Thyroid gland (tissue), 4 donors: ENCODE measurements around the gene NME7. TPM values are rescaled to one million over a fixed set of nuclear protein-coding genes. Genes with fewer than 3 reads are reported as not detected.

Experiments
- DNase-seq, 2 donors: peaks; one replicate each; pipeline ENCODE4 v3.0.0-alpha.2; 2019
- H3K27ac ChIP-seq, 3 donors: fragments of 200-600 bp; sonication (generic); 1 replicate in 2 of 3; 2 replicates in 1 of 3; pipeline ENCODE4 v1.5.1; 2016 to 2019; ENCODE audit warnings: mild to moderate bottlenecking in 1 of 3, moderate library complexity in 1 of 3
- H3K27me3 ChIP-seq: fragments of 200-600 bp; sonication (generic); one replicate; pipeline ENCODE4 v1.5.1; 2019
- H3K36me3 ChIP-seq, 2 donors: fragments of 200-600 bp; sonication (generic); one replicate each; pipeline ENCODE4 v1.5.1; 2016 to 2019
- H3K4me1 ChIP-seq, 2 donors: fragments of 200-600 bp; sonication (generic); one replicate each; pipeline ENCODE4 v1.5.1; 2017 to 2019
- H3K4me3 ChIP-seq, 3 donors: fragments of 200-600 bp; sonication (generic); replicated peaks in 1 of 3; 1 replicate in 2 of 3; 2 replicates in 1 of 3; pipeline ENCODE4 v1.5.1; 2016; ENCODE audit warnings: mild to moderate bottlenecking in 1 of 3
- H3K9me3 ChIP-seq: fragments of 200-600 bp; sonication (generic); one replicate; pipeline ENCODE4 v1.5.1; 2017
- CTCF ChIP-seq, 6 experiments: fragments of 200-600 bp in 3 of 6; fragments of 450-650 bp in 3 of 6; sonication (generic) in 3 of 6; IDR thresholded peaks; one replicate each; pipeline ENCODE4 v1.5.1; 2016 to 2019; ENCODE audit warnings: antibody characterized with exemption in 6 of 6, mild to moderate bottlenecking in 2 of 6, inconsistent platforms in 1 of 6, moderate library complexity in 1 of 6
- POLR2A ChIP-seq, 2 donors: fragments of 450-650 bp; IDR thresholded peaks; one replicate each; pipeline ENCODE4 v1.6.1; 2017; ENCODE audit warnings: antibody characterized with exemption in 2 of 2, mild to moderate bottlenecking in 2 of 2, moderate library complexity in 1 of 2
- WGBS, 2 donors: methylation state at CpG; one replicate each; pipeline ENCODE4 v1.1.5; 2017; 5-methylcytosine and 5-hydroxymethylcytosine counted together
- intact Hi-C: fragments of 100-400 bp; cut with DNase I; formaldehyde crosslinking; loops from one replicate; pipeline ENCODE4 v1.15.1; 2023
- total RNA-seq, 4 donors: library from RNA; depleted of rRNA; stranded (reverse); fragments of >200 nt; gene quantifications; one replicate each; pipeline ENCODE4 v1.2.3, GENCODE V29; 2016

Gene NME7
- total RNA-seq, 4 donors from 2014 or later: 26.3 to 44.9 (median 36.4) TPM

DNA sequence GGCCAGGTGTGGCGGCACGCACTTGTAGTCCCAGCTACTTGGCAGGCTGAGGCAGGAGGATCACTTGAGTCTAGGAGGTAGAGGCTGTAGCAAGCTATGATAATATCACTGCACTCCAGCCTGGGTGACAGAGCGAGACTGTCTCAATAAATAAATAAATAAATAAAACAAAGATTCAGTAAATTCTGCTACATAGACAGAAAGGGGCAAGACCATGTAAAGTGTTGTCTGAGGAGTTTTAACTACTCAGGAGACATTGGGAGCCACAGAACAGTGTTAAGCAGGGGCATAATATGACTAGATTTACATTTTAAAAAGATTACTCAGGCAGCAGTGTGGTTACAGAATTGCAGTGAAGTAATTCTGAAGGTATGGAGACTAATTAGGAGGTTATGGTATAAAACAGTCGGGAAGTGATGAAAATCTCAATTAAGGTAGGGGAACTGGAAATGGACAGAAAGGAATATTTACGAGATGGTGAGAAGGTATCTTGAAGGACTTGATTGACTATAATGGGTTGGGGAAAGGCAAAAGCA, 166.4 kb downstream of the NME7 start:
- Histone ChIP-seq H3K27ac (no peak overlapping the region), H3K4me1 (no peaks in the 10 kb centered on the region), H3K4me3 (no peak overlapping the region), H3K9me3 (no peaks in the 10 kb centered on the region), H3K36me3 (no peaks in the 10 kb centered on the region), H3K27me3 (no peaks in the 10 kb centered on the region)
- WGBS, 2 donors: 92 to 96% methylated on average over 5 of the region's 5 CpGs
- intact Hi-C loops: no loop called here
- TF ChIP-seq CTCF (IDR thresholded peaks at IDR 0.05): no peak
- no peak for TF ChIP-seq POLR2A (IDR thresholded peaks at IDR 0.05)
- no peak for DNase-seq

DNA sequence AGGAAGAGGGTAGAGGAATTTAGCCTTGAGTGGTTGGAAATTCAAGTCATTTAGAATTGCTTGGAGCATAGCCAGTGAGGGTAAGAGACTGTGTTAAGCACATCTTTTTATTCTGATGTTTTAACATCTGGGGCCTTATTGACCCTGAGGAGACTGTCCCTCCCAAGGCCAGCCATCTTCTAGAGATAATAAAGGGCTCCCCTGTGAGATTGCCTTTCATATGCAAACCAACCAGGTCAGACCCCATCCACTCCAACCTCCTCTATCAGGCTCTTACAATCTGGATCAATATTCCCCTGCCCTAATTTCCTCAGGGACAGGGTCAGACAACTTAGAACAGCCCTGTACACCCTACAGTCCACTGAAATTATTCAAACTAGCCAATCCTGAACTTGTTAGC, 167.3 kb downstream of the NME7 start:
- TF ChIP-seq POLR2A (IDR thresholded peaks at IDR 0.05) (no peak), CTCF (IDR thresholded peaks at IDR 0.05) (no peak)
- H3K9me3 ChIP-seq: no peaks in the 10 kb centered on the region
- H3K36me3 ChIP-seq: no peaks in the 10 kb centered on the region
- intact Hi-C loops: no loop called here
- H3K27me3 ChIP-seq: no peaks in the 10 kb centered on the region
- H3K4me3 ChIP-seq: no peak overlapping the region
- no peaks in the 10 kb centered on the region for H3K4me1 ChIP-seq
- DNase-seq: no peak
- no peak overlapping the region for H3K27ac ChIP-seq

DNA sequence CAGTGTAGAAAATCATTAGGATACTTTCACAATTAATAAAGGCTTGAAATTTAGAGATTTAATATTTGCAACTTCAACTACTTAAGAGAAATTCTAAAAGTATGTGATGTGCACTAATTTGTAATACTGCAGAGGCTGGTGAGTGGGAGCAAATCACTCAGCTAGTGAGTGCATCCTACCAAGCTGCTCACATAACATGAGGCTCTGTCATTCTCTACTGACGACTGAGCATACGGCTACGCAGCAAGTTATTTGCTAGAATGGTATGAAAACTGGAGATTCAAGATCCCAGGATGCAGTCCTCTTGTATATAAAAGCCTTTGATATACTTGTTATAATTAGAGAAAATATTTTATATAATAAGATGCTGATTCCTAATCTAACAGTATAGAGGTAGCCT, 171.0 kb downstream of the NME7 start:
- TF ChIP-seq POLR2A (IDR thresholded peaks at IDR 0.05) (no peak), CTCF (IDR thresholded peaks at IDR 0.05) (no peak)
- Histone ChIP-seq H3K27me3 (no peaks in the 10 kb centered on the region), H3K36me3 (no peaks in the 10 kb centered on the region), H3K9me3 (no peaks in the 10 kb centered on the region), H3K27ac (no peak overlapping the region), H3K4me1 (no peaks in the 10 kb centered on the region), H3K4me3 (no peak overlapping the region)
- intact Hi-C loops: no loop called here
- WGBS, 2 donors: 77 to 83% methylated on average over 3 of the region's 3 CpGs
- DNase-seq: no peak

DNA sequence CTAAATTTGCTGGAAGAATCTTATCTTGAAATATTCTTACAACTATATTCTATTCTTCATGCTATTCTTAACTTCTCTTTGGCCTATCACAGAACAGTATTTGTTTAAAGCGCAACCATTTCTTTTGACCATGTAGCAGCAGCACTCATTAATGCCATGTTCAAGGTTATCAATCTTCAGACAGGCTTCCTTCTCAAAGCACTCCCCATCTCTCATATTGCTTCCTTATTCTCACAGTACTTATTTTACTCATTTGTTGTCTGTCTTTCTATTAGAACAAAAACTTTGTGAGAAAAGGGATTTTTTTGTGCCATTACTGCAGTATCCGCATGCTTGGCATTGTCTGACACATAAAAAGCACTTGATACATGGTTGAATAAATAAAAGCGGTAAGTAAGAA, 171.4 kb downstream of the NME7 start:
- Histone ChIP-seq H3K27ac (no peak overlapping the region), H3K27me3 (no peaks in the 10 kb centered on the region), H3K4me1 (no peaks in the 10 kb centered on the region), H3K36me3 (no peaks in the 10 kb centered on the region), H3K4me3 (no peak overlapping the region), H3K9me3 (no peaks in the 10 kb centered on the region)
- no peak for DNase-seq
- 68 to 69% methylated on average over 3 of the region's 3 CpGs for WGBS, 2 donors
- TF ChIP-seq CTCF (IDR thresholded peaks at IDR 0.05): no peak
- no peak for TF ChIP-seq POLR2A (IDR thresholded peaks at IDR 0.05)
- intact Hi-C loops: no loop called here

DNA sequence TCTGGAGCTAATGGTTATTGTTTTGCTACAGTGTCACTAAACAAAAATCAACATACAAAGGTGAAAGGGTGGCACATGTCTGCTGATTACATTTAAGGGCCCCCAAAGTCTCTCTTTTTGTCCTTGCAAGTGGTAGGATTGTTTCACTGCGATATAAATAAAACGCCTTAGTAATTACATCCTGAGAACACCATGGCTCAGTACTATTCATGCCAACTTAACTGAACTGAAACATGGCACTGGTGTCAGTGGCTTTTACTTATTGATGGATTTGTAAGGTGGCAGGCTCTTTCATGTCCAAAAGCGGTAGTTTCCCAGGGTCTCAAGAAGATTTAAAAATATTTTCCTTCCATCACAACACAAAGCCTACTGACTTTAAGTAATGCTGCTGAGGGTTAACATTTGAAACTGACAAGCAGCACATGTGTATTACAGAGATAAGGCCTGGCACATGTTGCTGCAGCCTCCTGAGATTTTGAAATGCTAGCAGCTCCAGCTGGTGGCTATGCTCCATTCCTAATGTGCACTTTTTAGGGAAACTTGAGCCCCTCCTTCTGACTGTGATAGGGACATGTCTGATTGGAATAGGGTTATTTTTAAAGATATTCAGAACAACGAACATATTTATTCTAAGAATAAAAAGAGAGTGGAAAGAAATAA, 174.3 kb downstream of the NME7 start:
- Histone ChIP-seq H3K4me3 (no peak overlapping the region), H3K27ac (no peak overlapping the region), H3K27me3 (no peaks in the 10 kb centered on the region), H3K9me3 (no peaks in the 10 kb centered on the region), H3K36me3 (no peaks in the 10 kb centered on the region), H3K4me1 (no peaks in the 10 kb centered on the region)
- 58 to 82% methylated on average over 4 of the region's 4 CpGs for WGBS, 2 donors
- TF ChIP-seq POLR2A (IDR thresholded peaks at IDR 0.05) (no peak), CTCF (IDR thresholded peaks at IDR 0.05) (no peak)
- intact Hi-C loops: no loop called here
- DNase-seq: no peak
